GM12875 (cell line): ENCODE data around the gene BMPER.

Source experiments
- H3K4me3 ChIP-seq: one replicate; pipeline ENCODE4 v1.5.1; 2011; ENCODE audit warnings: low read depth, low read length, control low read depth
- TF ChIP-seq, protein P1 (sequence below): IDR thresholded peaks from 2 replicates; pipeline ENCODE4 v1.5.1; 2011; ENCODE audit warnings: low read depth, mild to moderate bottlenecking, control low read depth, inconsistent platforms, low read length, moderate library complexity, borderline replicate concordance; ENCODE audit not compliant: insufficient read depth

The BMPER gene

DNA sequence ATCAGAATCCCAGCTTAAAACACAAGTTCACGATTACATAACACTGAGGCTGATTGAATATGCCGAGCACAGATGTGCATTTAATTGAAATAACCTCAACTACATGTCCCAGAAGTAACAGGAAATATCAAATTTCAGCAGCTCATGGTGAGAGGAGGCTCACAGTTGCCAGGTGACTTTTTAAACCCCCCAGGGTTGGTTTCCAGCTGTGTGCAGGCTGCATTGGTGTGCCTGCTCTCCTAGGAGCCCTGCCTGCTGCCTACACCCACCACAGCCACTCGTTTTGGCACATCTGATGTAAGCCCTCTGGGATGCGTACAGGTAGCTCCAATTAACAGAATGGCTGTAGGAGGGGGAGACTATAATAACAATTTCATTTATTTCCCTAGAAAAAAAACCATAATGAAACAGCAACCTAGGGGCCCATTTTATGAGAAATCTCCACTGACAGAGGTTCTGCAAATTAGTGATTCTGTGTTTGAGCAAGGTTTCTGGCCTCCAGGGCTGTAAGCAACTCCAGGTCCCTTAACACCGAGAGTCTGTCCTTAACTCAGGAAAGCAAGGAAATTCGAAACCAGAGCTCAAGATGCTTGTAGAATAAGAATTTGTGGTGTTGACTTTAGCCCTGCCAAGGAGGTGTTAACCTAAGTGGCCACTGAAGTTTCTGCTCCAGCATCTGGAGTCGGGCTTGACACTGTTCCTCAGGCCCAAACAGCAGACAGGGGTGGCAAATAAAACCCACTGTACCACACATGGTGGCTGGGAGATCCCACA, 161.9 kb downstream of the BMPER start:
- no peak overlapping the region for H3K4me3 ChIP-seq
- TF ChIP-seq, protein P1, sequence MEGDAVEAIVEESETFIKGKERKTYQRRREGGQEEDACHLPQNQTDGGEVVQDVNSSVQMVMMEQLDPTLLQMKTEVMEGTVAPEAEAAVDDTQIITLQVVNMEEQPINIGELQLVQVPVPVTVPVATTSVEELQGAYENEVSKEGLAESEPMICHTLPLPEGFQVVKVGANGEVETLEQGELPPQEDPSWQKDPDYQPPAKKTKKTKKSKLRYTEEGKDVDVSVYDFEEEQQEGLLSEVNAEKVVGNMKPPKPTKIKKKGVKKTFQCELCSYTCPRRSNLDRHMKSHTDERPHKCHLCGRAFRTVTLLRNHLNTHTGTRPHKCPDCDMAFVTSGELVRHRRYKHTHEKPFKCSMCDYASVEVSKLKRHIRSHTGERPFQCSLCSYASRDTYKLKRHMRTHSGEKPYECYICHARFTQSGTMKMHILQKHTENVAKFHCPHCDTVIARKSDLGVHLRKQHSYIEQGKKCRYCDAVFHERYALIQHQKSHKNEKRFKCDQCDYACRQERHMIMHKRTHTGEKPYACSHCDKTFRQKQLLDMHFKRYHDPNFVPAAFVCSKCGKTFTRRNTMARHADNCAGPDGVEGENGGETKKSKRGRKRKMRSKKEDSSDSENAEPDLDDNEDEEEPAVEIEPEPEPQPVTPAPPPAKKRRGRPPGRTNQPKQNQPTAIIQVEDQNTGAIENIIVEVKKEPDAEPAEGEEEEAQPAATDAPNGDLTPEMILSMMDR, result no peak

DNA sequence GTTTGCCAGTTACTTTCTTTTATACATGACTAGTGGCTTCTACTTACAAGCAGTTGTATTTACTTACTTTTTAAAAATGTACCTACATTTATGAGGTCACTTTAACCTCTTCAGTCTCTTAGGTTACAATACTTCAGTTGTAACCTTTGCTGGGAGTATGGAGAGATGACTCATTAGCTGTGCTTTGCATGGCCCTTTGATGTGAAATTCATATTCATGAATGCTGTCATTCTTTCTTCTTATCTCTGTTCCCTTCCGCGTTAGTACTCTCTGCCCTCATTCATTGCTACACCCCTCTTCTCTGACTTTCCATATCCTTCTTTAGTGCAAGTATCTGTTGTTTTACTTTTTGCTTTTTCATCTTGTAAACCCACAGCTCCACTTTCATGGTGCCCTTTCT, 164.3 kb downstream of the BMPER start:
- no peak overlapping the region for H3K4me3 ChIP-seq
- TF ChIP-seq, protein P1, result no peak

DNA sequence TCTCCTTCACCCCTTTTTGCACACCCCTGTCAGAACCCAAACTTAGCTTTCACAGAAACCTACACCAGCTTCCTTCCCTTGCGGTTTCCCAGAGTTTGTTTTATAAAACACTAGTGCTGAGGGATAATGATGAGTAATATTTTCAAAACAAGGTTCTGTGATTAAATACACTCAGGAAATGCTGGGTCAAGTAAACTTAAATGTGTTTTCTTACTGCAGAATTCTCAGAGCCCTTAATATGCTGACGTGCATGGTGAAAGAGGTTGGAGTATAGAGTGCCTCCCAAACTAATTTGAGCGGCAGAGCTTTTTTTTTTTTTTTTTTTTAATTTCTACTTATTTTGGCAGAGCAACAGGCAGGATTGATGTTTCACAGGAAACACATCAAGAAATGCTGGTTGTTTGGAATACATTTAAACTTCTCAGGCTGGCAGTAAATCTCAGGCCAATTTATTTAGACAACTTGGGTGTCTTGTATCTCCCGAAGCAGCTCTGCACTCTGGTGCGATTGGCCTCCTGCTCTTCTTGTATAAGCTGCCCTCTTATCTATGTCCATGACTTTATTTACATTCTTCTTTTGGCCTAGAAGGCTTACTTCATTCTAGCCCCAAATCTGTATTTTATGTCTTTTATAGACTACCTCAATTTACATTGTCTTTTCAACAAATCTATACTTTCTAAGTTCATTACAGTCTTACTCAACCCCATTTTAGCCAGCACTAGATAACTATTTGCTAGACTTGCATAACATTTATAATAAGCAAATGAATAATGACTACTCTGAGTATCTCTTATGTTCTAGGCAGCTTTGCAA, 165.4 kb downstream of the BMPER start:
- H3K4me3 ChIP-seq, result no peak overlapping the region
- TF ChIP-seq, protein P1, result no peak

DNA sequence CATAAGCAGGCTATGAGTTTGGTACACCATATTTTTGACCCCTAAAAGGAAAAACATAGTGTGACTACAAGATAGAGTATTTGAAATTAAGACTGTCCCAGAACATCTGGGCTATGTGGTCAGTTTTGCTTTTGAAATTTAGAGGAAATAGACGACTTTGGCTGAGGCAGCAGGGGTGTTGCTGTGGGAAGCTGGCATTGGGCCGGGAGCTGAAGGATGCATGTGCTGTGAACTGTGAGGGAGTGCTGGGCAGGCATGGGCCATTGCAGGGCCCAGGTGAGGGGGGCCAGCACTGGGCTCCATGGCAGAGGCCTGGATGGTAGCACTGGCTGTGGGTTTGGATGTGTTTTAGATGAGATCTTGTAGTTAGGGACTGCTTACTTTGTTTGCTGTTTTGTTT, 168.3 kb downstream of the BMPER start:
- H3K4me3 ChIP-seq, result no peak overlapping the region

DNA sequence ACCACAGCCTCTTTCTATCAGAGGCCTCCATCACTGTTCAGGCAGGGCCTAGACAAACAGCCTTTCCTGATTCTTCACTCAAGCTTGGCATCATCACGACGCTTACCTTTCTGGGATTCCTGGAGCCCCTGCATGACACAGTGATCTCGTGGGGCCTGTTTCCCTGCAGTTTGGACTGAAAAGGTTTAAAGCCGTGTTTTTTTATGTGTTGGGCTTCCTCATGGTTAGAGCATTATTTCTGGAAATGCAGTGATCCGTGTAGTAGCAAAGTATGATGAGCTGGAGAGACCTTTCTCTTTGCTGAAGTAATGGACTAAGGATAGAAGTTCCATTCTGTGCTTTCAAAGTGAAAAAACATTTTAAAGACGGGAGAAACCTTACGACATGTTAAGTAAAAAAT, 169.1 kb downstream of the BMPER start:
- H3K4me3 ChIP-seq, result no peak overlapping the region
- TF ChIP-seq, protein P1, result no peak

More for the DNA sequence above, 168.3 kb downstream of the BMPER start:
- TF ChIP-seq, protein P1, result no peak

DNA sequence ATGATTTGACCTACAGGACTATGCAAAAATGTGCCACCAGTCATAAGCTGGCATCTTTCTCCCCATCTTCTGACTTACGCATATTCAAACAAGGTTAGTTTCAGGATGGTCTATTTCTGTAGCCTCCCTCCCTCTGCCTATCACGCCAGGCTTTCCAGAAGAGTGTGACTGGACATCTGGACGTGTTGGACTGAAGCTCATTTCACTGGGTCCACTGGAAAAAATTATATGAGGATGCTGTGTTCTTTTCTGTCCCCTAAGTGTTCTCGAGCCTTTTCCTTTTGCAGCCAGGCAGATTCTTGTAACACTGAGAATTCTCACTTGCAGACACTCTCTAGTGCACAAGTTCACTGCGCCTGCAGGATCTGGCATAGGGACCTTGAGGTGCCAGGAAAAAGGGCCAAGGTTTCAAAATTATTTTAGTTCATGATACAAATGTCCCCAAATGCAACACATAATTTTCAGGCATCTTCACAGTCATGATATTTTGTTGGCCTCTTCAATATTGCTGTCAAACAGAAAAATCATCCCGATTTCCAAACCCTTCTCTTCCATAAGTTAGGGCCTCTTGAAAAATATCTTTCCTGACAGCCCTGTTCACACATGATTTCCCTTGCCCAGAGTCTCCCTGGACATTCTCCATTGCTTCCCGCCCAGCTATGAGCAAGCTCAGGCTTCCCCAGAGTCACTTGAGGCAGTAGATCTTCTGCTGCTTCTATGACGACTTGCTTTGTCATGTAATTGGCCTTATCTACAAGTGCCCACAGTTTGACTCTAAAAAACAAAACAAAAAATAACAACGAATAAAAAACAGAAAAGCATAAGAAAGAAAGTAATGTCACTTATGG, 170.4 kb downstream of the BMPER start:
- no peak overlapping the region for H3K4me3 ChIP-seq
- TF ChIP-seq, protein P1, result no peak
